Measurements from ENCODE around the gene TTLL11.

Gene TTLL11

GRCh38 chr9:121855476-121855875 is 237.6 kb downstream of the TTLL11 start:
- Histone ChIP-seq H3K36me3 (ENCODE audit: control insufficient read depth, insufficient read depth, low read length) (no peaks in the 10 kb centered on the region), H3K4me1 (peaks cover 5% of the 10 kb centered on the region), H3K9ac (no peak overlapping the region), H3K9me3 (ENCODE audit: control insufficient read depth, low read length) (no peaks in the 10 kb centered on the region), H2AFZ (no peak overlapping the region), H3K4me3 (ENCODE audit: low read depth, low read length) (no peak overlapping the region), H3K4me2 (ENCODE audit: low read length) (no peak overlapping the region), H3K27me3 (ENCODE audit: control insufficient read depth, insufficient read depth, low read length) (no peaks in the 10 kb centered on the region), H3K79me2 (no peaks in the 10 kb centered on the region), H3K27ac (no peak overlapping the region)
- TF ChIP-seq, protein P1, sequence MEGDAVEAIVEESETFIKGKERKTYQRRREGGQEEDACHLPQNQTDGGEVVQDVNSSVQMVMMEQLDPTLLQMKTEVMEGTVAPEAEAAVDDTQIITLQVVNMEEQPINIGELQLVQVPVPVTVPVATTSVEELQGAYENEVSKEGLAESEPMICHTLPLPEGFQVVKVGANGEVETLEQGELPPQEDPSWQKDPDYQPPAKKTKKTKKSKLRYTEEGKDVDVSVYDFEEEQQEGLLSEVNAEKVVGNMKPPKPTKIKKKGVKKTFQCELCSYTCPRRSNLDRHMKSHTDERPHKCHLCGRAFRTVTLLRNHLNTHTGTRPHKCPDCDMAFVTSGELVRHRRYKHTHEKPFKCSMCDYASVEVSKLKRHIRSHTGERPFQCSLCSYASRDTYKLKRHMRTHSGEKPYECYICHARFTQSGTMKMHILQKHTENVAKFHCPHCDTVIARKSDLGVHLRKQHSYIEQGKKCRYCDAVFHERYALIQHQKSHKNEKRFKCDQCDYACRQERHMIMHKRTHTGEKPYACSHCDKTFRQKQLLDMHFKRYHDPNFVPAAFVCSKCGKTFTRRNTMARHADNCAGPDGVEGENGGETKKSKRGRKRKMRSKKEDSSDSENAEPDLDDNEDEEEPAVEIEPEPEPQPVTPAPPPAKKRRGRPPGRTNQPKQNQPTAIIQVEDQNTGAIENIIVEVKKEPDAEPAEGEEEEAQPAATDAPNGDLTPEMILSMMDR (IDR thresholded peaks at IDR 0.05), result no peak

DNA sequence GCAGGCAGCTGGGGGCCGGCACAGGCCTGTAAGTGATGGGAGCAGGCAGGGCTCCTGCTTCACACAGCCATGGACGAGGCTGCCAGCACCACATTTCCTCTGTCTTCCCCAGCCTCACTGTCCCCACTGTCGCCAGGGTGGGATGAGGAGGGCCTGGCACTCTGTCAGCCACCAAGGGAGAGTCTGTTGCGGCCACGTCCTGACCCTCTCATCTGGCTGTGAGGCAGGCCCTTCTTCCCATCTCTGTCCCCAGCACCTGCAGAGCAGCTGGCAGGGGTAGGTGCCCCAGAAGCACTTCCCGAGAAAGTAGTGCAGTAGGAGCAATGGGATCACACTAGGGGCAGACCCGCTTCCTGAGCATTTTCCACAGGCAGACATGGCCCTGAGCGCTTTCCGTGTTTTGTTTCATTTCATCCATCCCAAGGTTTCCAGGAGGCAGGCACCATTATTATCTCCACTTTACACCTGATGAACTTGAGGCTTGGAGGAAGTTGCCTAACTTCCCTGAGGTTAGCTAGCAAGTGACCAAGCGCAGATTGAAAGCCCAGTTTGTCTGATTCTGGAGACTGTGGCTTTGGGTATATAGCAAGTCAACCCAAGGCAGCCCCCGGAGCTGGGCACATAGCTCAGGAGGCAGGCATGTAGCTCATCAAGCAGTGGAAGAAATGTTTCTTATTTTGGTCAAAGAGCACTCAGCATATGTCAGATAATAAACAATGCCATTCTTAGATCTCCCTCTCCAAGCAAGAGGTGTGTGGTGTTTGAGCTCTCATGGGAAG is 239.3 kb downstream of the TTLL11 start:
- no peak overlapping the region for H3K4me3 ChIP-seq (ENCODE audit: low read depth, low read length)

DNA sequence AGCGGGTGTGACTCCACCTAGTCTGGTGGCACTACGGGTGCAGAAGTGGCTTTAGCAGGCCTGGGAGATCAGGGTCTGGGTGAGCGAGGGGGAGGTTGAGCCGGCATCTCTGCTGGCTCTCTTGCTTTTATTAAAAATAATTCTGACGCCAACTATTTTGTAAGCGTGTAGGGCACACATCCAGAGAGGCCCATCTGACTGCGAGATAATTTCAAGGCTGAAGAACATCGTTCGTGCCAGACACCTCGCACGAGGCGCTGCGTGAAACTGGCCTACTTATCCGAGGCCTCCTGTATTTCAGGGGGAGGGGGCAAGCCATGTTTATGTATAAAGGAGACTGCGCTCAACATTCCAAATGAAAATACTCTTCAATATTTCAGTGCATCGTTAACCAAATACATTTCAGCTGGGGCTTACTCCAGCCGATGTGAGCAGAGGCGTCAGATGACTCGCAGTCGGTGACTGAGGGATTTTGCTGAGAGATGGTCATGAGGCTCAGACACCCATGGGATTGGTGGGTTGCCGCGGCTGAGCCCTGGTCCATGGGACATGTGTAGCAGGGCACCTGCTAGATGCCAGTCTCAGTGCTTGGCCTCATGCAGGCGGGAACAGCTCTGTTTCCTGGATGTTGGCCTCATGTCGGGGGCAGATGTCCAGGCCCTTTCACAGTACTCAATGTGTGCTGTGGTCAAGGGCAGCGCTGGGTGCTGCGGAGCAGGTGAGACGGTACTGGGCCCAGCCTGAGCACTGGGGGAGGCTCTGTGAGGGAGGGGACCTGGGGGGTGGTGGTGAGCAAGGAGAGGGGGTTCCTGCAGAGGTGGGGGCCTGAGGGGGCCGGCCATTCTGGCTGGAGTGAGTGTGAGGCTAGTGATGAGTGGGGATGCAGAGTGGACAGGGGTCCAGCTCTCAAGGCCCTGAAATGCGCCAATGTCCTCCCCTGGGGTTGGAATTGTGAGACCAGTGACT is 240.2 kb downstream of the TTLL11 start:
- H3K9me3 ChIP-seq (ENCODE audit: control insufficient read depth, low read length), result peaks cover 4% of the 10 kb centered on the region
- H3K4me2 ChIP-seq (ENCODE audit: low read length), result no peak overlapping the region
- H3K4me3 ChIP-seq (ENCODE audit: low read depth, low read length), result no peak overlapping the region
- H3K79me2 ChIP-seq, result no peaks in the 10 kb centered on the region
- H3K4me1 ChIP-seq, result no peaks in the 10 kb centered on the region
- no peak overlapping the region for H2AFZ ChIP-seq
- H3K9ac ChIP-seq, result no peak overlapping the region
- no peak overlapping the region for H3K27ac ChIP-seq
- H3K27me3 ChIP-seq (ENCODE audit: control insufficient read depth, insufficient read depth, low read length), result no peaks in the 10 kb centered on the region
- TF ChIP-seq, protein P1 (IDR thresholded peaks at IDR 0.05), result no peak
- H3K36me3 ChIP-seq (ENCODE audit: control insufficient read depth, insufficient read depth, low read length), result no peaks in the 10 kb centered on the region

More for the DNA sequence above, 239.3 kb downstream of the TTLL11 start:
- Histone ChIP-seq H3K4me1 (peaks cover 1% of the 10 kb centered on the region), H3K4me2 (ENCODE audit: low read length) (no peak overlapping the region), H3K79me2 (no peaks in the 10 kb centered on the region), H3K27me3 (ENCODE audit: control insufficient read depth, insufficient read depth, low read length) (no peaks in the 10 kb centered on the region), H3K9ac (no peak overlapping the region), H3K36me3 (ENCODE audit: control insufficient read depth, insufficient read depth, low read length) (no peaks in the 10 kb centered on the region), H3K27ac (no peak overlapping the region), H2AFZ (no peak overlapping the region), H3K9me3 (ENCODE audit: control insufficient read depth, low read length) (peaks cover 4% of the 10 kb centered on the region)
- TF ChIP-seq, protein P1 (IDR thresholded peaks at IDR 0.05), result no peak

- no peaks in the 10 kb centered on the region for H3K27me3 ChIP-seq (ENCODE audit: control insufficient read depth, insufficient read depth, low read length)
- H3K9ac ChIP-seq, result no peak overlapping the region
- no peak overlapping the region for H2AFZ ChIP-seq
- peaks cover 4% of the 10 kb centered on the region for H3K9me3 ChIP-seq (ENCODE audit: control insufficient read depth, low read length)
- no peaks in the 10 kb centered on the region for H3K4me1 ChIP-seq
- H3K36me3 ChIP-seq (ENCODE audit: control insufficient read depth, insufficient read depth, low read length), result no peaks in the 10 kb centered on the region
- H3K27ac ChIP-seq, result no peak overlapping the region
- H3K4me2 ChIP-seq (ENCODE audit: low read length), result no peak overlapping the region
- H3K79me2 ChIP-seq, result no peaks in the 10 kb centered on the region
- TF ChIP-seq, protein P1 (IDR thresholded peaks at IDR 0.05), result no peak
- no peak overlapping the region for H3K4me3 ChIP-seq (ENCODE audit: low read depth, low read length)
Measured at GRCh38 chr9:121852241-121852640, 240.9 kb downstream of the TTLL11 start.
